K562 (cell line): ENCODE measurements around the gene ZCWPW1. TPM values are rescaled to one million over a fixed set of nuclear protein-coding genes. Genes with fewer than 3 reads are reported as not detected.

Experiments used
- ATAC-seq: fragments of 200-7000 bp; cut with Tn5 transposase; 3 replicates; pipeline ENCODE4 v1.9.1; 2020; ENCODE audit warnings: moderate library complexity
- BruUV-seq: library from RNA; stranded (reverse); fragments of 400-500 nt; replicated peaks from 2 replicates; lab custom pipeline; 2021; lab: Mats Ljungman, UMichigan
- CTCF ChIA-PET: fragments of 300-600 bp; formaldehyde crosslinking; extraction: SDS; loops from one replicate; lab custom pipeline; 2021; ENCODE audit warnings: low intra/inter-chr PET ratio; lab: Yijun Ruan, JAX
- POLR2A ChIA-PET: fragments of 300-600, 350-650 bp; sonication (Branson Sonifier 250); formaldehyde crosslinking; extraction: SDS; loops from one replicate; lab custom pipeline; 2021; ENCODE audit warnings: antibody characterized with exemption, inconsistent platforms; lab: Yijun Ruan, JAX
- DNase-seq, 4 experiments: peaks; one replicate each; pipeline versions ENCODE4 v3.0.0 to v3.0.0-alpha.2; 2011 to 2018; ENCODE audit warnings: low spot score in 3 of 4, mixed read lengths in 3 of 4; ENCODE audit errors: extremely low read depth in 1 of 4
- FAIRE-seq: peaks from 2 replicates; lab custom pipeline; 2011; peaks lifted over from hg19 to GRCh38; lab: Jason Lieb, UNC
- H2AFZ ChIP-seq: 2 replicates; pipeline ENCODE4 v1.6.0; 2011; ENCODE audit warnings: low read depth, low read length, control low read depth, inconsistent platforms
- H3K27ac ChIP-seq: fragments of 200-600 bp; 3 replicates; pipeline ENCODE4 v1.8.0; 2011; ENCODE audit warnings: low read depth, mild to moderate bottlenecking, control low read depth, inconsistent platforms, low read length, moderate library complexity, mixed read lengths; ENCODE audit errors: extremely low read depth
- H3K27me3 ChIP-seq, 2 experiments: fragments of 300-600 bp in 1 of 2; 2 replicates in 1 of 2; 3 replicates in 1 of 2; pipeline versions ENCODE4 v1.6.0 to v1.8.0; 2011; ENCODE audit warnings: inconsistent platforms in 2 of 2, low read length in 2 of 2, mild to moderate bottlenecking in 1 of 2, mixed read lengths in 1 of 2, moderate library complexity in 1 of 2; ENCODE audit not compliant: control insufficient read depth in 2 of 2, insufficient read depth in 2 of 2
- H3K36me3 ChIP-seq: fragments of 300-600 bp; 3 replicates; pipeline ENCODE4 v1.8.0; 2011; ENCODE audit warnings: mild to moderate bottlenecking, low read length, inconsistent platforms; ENCODE audit not compliant: control insufficient read depth, insufficient read depth
- H3K4me1 ChIP-seq, 2 experiments: fragments of 200-600 bp in 1 of 2; replicated peaks in 1 of 2; 2 replicates in 1 of 2; 3 replicates in 1 of 2; pipeline versions ENCODE4 v1.5.1 to v1.8.0; 2011; ENCODE audit warnings: inconsistent platforms in 2 of 2, low read length in 2 of 2, mild to moderate bottlenecking in 1 of 2, mixed read lengths in 1 of 2, moderate library complexity in 1 of 2; ENCODE audit not compliant: control insufficient read depth in 2 of 2, insufficient read depth in 2 of 2
- H3K4me2 ChIP-seq: 2 replicates; pipeline ENCODE4 v1.6.1; 2011; ENCODE audit warnings: low read length, control low read depth, inconsistent platforms, mixed read lengths; ENCODE audit not compliant: insufficient read depth
- H3K4me3 ChIP-seq: fragments of 200-600 bp; sonication (generic), shearing (Covaris generic); 2 replicates; pipeline ENCODE4 v1.5.1; 2016; ENCODE audit warnings: control low read depth, inconsistent platforms
- H3K79me2 ChIP-seq: fragments of 200-600 bp; 3 replicates; pipeline ENCODE4 v1.8.0; 2011; ENCODE audit warnings: low read length, inconsistent platforms; ENCODE audit not compliant: control insufficient read depth, insufficient read depth
- H3K9ac ChIP-seq, 2 experiments: 2 replicates each; pipeline versions ENCODE4 v1.6.0 to v1.6.1; 2011; ENCODE audit warnings: low read depth in 2 of 2, low read length in 2 of 2, control low read depth in 1 of 2, inconsistent platforms in 1 of 2, mild to moderate bottlenecking in 1 of 2, mixed read lengths in 1 of 2; ENCODE audit not compliant: insufficient read depth in 1 of 2
- H3K9me1 ChIP-seq: one replicate; pipeline ENCODE4 v1.6.0; 2011; ENCODE audit warnings: inconsistent platforms, mild to moderate bottlenecking, low read length, moderate library complexity; ENCODE audit not compliant: control insufficient read depth, insufficient read depth
- H3K9me3 ChIP-seq: replicated peaks from 2 replicates; pipeline ENCODE4 v1.5.1; 2011; ENCODE audit warnings: low read depth, low read length, inconsistent platforms; ENCODE audit not compliant: control insufficient read depth, insufficient read depth
- H4K20me1 ChIP-seq: replicated peaks from 2 replicates; pipeline ENCODE4 v1.6.1; 2011; ENCODE audit warnings: low read length, inconsistent platforms, mixed read lengths; ENCODE audit not compliant: control insufficient read depth, insufficient read depth
- ARID2 ChIP-seq: fragments of 450-650 bp; IDR thresholded peaks from 2 replicates; pipeline ENCODE4 v1.6.1; 2017; ENCODE audit warnings: antibody characterized with exemption, mild to moderate bottlenecking
- ATF6 ChIP-seq: sonication (generic); formaldehyde crosslinking; IDR thresholded peaks from 2 replicates; pipeline ENCODE4 v1.4.0; 2020; ENCODE audit warnings: mild to moderate bottlenecking, missing genetic modification reagents
- CCNT2 ChIP-seq: IDR thresholded peaks from 2 replicates; pipeline ENCODE4 v1.6.1; 2011; ENCODE audit warnings: borderline replicate concordance, low read depth, mild to moderate bottlenecking, moderate library complexity, mixed read lengths, low read length; ENCODE audit not compliant: insufficient read length; ENCODE audit errors: extremely low read depth
- CEBPG ChIP-seq, 3 experiments: fragments of 200-800 bp in 1 of 3; sonication (Bioruptor generic) in 1 of 3; sonication (generic) in 1 of 3; formaldehyde crosslinking in 1 of 3; IDR thresholded peaks in 2 of 3; conservative IDR thresholded peaks in 1 of 3; 2 replicates each; pipeline versions ENCODE4 v1.6.1 to v1.8.0; 2016 to 2022; ENCODE audit warnings: missing compliant biosample characterization in 2 of 3, missing genetic modification characterization in 2 of 3, mild to moderate bottlenecking in 1 of 3, missing genetic modification reagents in 1 of 3
- NEUROD1 ChIP-seq: fragments of 150-350 bp; IDR thresholded peaks from 2 replicates; pipeline ENCODE4 v1.6.1; 2014; ENCODE audit warnings: borderline replicate concordance, low read length, low read depth; ENCODE audit not compliant: partially characterized antibody
- NR2C2 ChIP-seq, 2 experiments: fragments of 200-800 bp in 1 of 2; sonication (Bioruptor generic) in 1 of 2; sonication (generic) in 1 of 2; formaldehyde crosslinking in 1 of 2; IDR thresholded peaks; 2 replicates each; pipeline versions ENCODE4 v1.6.1 to v1.8.0; 2016 to 2022; ENCODE audit warnings: mild to moderate bottlenecking in 1 of 2, missing compliant biosample characterization in 1 of 2, missing genetic modification characterization in 1 of 2, missing genetic modification reagents in 1 of 2
- NR2F6 ChIP-seq: fragments of 450-650 bp; formaldehyde crosslinking; IDR thresholded peaks from 2 replicates; pipeline ENCODE4 v1.4.0; 2020; ENCODE audit warnings: mild to moderate bottlenecking
- RAD51 ChIP-seq: fragments of 450-650 bp; IDR thresholded peaks from 2 replicates; pipeline ENCODE4 v1.7.1; 2016; ENCODE audit warnings: low read depth, mild to moderate bottlenecking, borderline replicate concordance
- RBM25 ChIP-seq: fragments of 200-400 bp; formaldehyde crosslinking; IDR thresholded peaks from 2 replicates; pipeline ENCODE4 v1.6.1; 2018; ENCODE audit warnings: low read length, low read depth, moderate library complexity; ENCODE audit not compliant: severe bottlenecking
- SMAD3 ChIP-seq: fragments of 450-650 bp; formaldehyde crosslinking; conservative IDR thresholded peaks from 2 replicates; pipeline ENCODE4 v1.4.0; 2020; ENCODE audit warnings: mild to moderate bottlenecking
- TGIF2 ChIP-seq: sonication (generic); formaldehyde crosslinking; IDR thresholded peaks from 2 replicates; pipeline ENCODE4 v1.8.1; 2022; ENCODE audit warnings: mild to moderate bottlenecking, missing genetic modification reagents, moderate library complexity
- ZNF212 ChIP-seq: fragments of 450-650 bp; formaldehyde crosslinking; IDR thresholded peaks from 2 replicates; pipeline ENCODE4 v1.4.0; 2020; ENCODE audit warnings: mild to moderate bottlenecking
- ZNF518B ChIP-seq: fragments of 250-450 bp; sonication (Bioruptor Pico); IDR thresholded peaks from 2 replicates; pipeline ENCODE4 v1.5.0; 2021; ENCODE audit warnings: mild to moderate bottlenecking, moderate library complexity
- WGBS: fragments of 100-300 bp; shearing (Covaris generic); methylation state at CpG from one replicate; pipeline ENCODE4 v1.1.6; 2016; ENCODE audit warnings: low coverage, mixed read lengths; ENCODE audit not compliant: insufficient coverage; ENCODE audit errors: missing lambda C conversion rate; 5-methylcytosine and 5-hydroxymethylcytosine counted together
- in situ Hi-C: fragments of 300-500 bp; cut with MboI; formaldehyde crosslinking; loops from 4 replicates; pipeline ENCODE4 v1.15.0; 2018; ENCODE audit warnings: inconsistent platforms, mixed read lengths
- intact Hi-C: fragments of 100-400 bp; cut with micrococcal nuclease; formaldehyde crosslinking; loops from 2 replicates; pipeline ENCODE4 v1.14.2; 2022
- polyA plus RNA-seq, 8 experiments: library from polyadenylated mRNA; depleted of rRNA in 4 of 8; stranded (reverse) in 5 of 8; unstranded in 3 of 8; fragments of >200 nt; fragmentation: Nextera tagmentation in 2 of 8; fragmentation: Illumina TruSeq in 1 of 8; extraction: Ambion mirVana in 2 of 8; extraction: Trizol in 1 of 8; gene quantifications; 2 replicates each; pipeline versions ENCODE4 v1.2.1 to v1.2.3, GENCODE V29; 2011 to 2014; ENCODE audit warnings: inconsistent platforms in 1 of 8, missing spikeins in 1 of 8
- total RNA-seq, 7 experiments: library from RNA; depleted of rRNA in 6 of 7; stranded (reverse); fragments of >200 nt in 6 of 7; fragmentation: Illumina TruSeq in 2 of 7; extraction: Trizol in 2 of 7; gene quantifications; 2 replicates each; pipeline versions ENCODE4 v1.2.1 to v1.2.3, GENCODE V29; 2011 to 2021; ENCODE audit warnings: low replicate concordance in 1 of 7

ZCWPW1 gene
- total and polyA plus RNA-seq, 9 of the 15 experiments (the other 6 are each of a cell fraction or from before 2014, with no cell fraction given) = 0.18 to 1.7 (median 1.2) TPM

- TF ChIP-seq ZNF518B = no peak
- TF ChIP-seq, all 486 proteins: peak for 0
These were observed 15.2 kb downstream of the ZCWPW1 start (continued) for GRCh38 chr7:100413346-100413745.

GRCh38 chr7:100411101-100411500 is 17.4 kb downstream of the ZCWPW1 start:
- H3K4me3 ChIP-seq = no peak overlapping the region
- H3K27ac ChIP-seq = no peak overlapping the region
- no peaks in the 10 kb centered on the region for H3K36me3 ChIP-seq
- POLR2A ChIA-PET = no interaction called here
- BruUV-seq = no TSS peak
- no peaks in the 10 kb centered on the region for H3K9me3 ChIP-seq
- no peak overlapping the region for H3K9ac ChIP-seq
- no peaks in the 10 kb centered on the region; the same call in 1 of the 2 replicates for H4K20me1 ChIP-seq
- ATAC-seq = no peak
- peaks cover 4 to 5% of the 10 kb centered on the region in 2 experiments; a peak in 1 of 5 replicates for H3K4me1 ChIP-seq
- FAIRE-seq = no peak
- in situ Hi-C loops = no loop called here
- no peak overlapping the region for H2AFZ ChIP-seq
- H3K9me1 ChIP-seq = no peaks in the 10 kb centered on the region
- DNase-seq = no peak
- 9% methylated on average over 5 of the region's 6 CpGs for WGBS
- CTCF ChIA-PET = interaction anchor here (0.7 kb wide), 1 partner anchor 386 kb away, joined by 3 read pairs; no protein-coding TSS in a partner anchor
- no peaks in the 10 kb centered on the region for H3K79me2 ChIP-seq
- peaks cover 19 to 24% of the 10 kb centered on the region in 2 experiments for H3K27me3 ChIP-seq
- H3K4me2 ChIP-seq = no peak overlapping the region
- intact Hi-C loops = no loop called here
- TF ChIP-seq ARID2 (no peak), CEBPG (CRISPR knock-in tag; IDR thresholded peaks at IDR 0.05) (0 out of 2 replicates have a peak, but pooled peaks have one; percentile 14), CEBPG (tag; conservative IDR thresholded peaks at IDR 0.05 in 1 of 2, IDR thresholded peaks at IDR 0.05 in 1 of 2) (no peak), TGIF2 (no peak), CCNT2 (no peak), ZNF212 (no peak), RAD51 (no peak), SMAD3 (CRISPR knock-in tag) (no peak), RBM25 (peak; percentile 28), NR2F6 (CRISPR knock-in tag) (no peak), NEUROD1 (no peak), NR2C2 (CRISPR knock-in tag; IDR thresholded peaks at IDR 0.05) (no peak), NR2C2 (tag; IDR thresholded peaks at IDR 0.05) (no peak), ATF6 (CRISPR knock-in tag) (no peak)
